NB4 (cell line): ENCODE data around the gene TMEM217.

Experiments used
- MAX ChIP-seq: IDR thresholded peaks from 2 replicates; pipeline ENCODE4 v1.6.1; 2011; ENCODE audit warnings: low read depth, low read length
- MYC ChIP-seq: IDR thresholded peaks from 2 replicates; pipeline ENCODE4 v1.6.1; 2011; ENCODE audit warnings: low read depth, low read length
- POLR2A ChIP-seq: IDR thresholded peaks from 2 replicates; pipeline ENCODE4 v1.6.1; 2011; ENCODE audit warnings: mild to moderate bottlenecking; ENCODE audit not compliant: insufficient read length; ENCODE audit errors: extremely low read depth
- TF ChIP-seq, protein P1 (sequence below): IDR thresholded peaks from one replicate; pipeline ENCODE4 v1.5.1; 2012; ENCODE audit warnings: low read depth, low read length

DNA sequence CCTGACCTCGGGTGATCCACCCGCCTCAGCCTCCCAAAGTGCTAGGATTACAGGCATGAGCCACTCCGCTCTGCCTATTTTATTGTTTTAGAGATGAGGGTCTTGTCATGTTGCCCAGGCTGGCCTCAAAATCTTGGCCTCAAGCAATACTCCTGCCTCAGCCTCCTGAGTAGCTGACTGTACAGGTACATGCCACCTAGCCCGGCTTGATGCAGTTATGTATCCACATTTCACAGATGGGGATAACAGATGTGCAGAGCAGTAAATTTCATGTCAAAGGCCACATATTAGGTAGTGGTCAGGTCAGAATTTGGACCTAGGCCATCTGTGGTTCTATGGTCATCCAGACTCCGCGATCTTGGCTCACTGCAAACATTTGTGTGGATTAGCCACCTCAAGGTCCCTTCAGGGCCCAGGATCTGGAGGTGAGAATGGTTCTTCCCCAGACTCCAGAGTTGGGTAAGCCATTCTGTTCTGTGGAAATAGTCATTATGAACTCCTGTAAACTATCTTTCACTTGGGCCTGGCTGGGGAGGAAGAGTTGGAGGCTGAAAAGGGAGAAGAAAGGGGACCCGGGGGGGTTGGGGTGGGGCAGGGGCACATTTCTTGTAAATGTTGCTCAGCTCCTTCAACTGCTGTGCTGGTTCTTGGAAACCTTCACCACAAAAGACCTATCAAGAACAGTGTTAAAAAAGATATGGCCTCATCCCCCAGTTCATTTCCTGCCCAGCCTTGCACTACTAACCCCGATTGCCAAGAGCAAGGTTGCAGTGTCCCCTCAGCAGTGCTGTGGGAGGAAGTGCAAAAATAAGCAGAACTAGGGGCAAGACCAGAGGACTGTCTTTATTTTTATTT, 75.0 kb downstream of the TMEM217 start:
- TF ChIP-seq, protein P1, sequence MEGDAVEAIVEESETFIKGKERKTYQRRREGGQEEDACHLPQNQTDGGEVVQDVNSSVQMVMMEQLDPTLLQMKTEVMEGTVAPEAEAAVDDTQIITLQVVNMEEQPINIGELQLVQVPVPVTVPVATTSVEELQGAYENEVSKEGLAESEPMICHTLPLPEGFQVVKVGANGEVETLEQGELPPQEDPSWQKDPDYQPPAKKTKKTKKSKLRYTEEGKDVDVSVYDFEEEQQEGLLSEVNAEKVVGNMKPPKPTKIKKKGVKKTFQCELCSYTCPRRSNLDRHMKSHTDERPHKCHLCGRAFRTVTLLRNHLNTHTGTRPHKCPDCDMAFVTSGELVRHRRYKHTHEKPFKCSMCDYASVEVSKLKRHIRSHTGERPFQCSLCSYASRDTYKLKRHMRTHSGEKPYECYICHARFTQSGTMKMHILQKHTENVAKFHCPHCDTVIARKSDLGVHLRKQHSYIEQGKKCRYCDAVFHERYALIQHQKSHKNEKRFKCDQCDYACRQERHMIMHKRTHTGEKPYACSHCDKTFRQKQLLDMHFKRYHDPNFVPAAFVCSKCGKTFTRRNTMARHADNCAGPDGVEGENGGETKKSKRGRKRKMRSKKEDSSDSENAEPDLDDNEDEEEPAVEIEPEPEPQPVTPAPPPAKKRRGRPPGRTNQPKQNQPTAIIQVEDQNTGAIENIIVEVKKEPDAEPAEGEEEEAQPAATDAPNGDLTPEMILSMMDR, result no peak
- peak; percentile 25; the same call in 1 of the 2 replicates for TF ChIP-seq MAX
- TF ChIP-seq POLR2A, result no peak
- TF ChIP-seq MYC, result peak; percentile 33; the same call in 1 of the 2 replicates
